SK-N-DZ (cell line): ENCODE results near the gene IL36G.

ENCODE experiments used
- DNase-seq: peaks from one replicate; pipeline ENCODE4 v3.0.0-alpha.2; 2015; ENCODE audit warnings: low spot score
- small RNA-seq, 2 experiments: library from RNA; depleted of rRNA; stranded (forward); fragments of <200 nt; gene quantifications; one replicate each; pipeline ENCODE3, GENCODE V24; 2014

The IL36G gene

DNA sequence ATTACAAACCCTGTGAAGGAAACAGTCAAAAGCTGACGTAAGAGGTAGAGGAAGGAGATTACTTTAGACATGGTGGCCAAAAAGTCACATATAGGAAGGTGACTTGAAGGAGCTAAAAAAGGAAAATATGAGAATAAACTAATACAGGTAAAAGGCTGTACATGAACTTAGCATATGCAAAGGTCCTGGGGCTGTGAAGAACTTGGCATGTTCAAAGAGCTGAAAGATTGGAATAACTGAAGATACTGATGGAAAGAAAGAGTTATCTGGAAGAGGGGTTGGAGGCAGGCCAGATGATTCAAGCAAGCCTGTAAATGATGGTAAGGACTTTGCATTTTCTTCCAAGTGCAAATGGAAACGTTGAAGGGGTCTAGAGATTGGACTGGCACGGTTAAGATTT, 40.7 kb downstream of the IL36G start:
- DNase-seq = no peak

DNA sequence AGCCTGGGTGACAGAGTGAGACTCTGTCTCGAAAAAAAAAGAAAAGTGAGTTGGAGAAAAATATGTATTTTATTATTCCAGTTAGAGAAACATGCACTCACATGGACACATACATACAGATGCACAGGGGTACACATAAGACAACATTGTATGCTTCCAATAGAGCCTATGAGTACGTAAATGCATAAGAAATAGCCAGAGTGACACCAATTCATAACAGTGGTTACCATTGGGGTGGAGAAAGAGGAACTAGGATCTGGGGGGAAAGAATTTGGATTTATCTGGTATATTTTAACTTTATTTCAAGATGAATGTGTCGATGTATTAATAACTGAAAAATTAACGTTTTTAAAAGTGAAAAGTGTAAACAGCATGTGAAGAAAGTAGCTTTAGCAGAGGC, 43.5 kb downstream of the IL36G start:
- DNase-seq = no peak

DNA sequence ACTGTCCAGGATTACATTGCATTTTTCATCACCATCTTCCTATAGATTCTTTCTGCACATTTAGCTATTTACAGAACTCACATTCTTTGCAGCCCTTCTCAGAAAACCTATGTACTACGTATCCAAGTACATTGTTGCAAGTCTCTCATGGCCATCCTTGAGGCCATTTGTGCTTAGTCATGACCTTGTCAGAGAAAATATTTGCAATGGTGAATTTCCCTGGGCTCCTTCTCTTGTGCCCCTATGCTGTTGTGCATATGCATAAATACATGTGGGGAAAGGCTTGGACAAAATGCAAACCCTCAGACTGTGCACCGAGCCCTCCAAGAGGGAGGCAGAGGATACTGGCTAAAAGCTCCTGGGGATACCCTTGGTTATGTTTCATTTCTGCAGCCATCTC, 47.0 kb downstream of the IL36G start:
- DNase-seq = no peak

DNA sequence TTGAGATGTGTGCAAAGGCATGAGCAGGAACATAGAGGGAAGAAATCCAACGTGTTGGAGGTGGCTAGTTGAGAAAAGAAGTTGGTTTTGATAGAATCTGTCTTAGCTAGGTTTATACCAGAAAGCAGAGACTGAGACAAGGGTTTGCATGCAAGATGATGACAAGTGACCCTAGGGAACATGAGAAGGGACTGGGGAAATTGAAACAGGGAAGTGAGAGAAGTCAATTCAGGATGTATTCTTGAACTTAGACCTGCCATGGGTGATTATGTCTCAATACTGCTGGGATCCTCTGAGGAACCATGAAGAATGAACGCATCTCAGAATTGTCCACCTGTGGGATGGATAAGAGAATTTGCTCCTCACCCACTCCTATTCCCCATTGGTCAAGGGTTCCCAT, 47.9 kb downstream of the IL36G start:
- no peak for DNase-seq

DNA sequence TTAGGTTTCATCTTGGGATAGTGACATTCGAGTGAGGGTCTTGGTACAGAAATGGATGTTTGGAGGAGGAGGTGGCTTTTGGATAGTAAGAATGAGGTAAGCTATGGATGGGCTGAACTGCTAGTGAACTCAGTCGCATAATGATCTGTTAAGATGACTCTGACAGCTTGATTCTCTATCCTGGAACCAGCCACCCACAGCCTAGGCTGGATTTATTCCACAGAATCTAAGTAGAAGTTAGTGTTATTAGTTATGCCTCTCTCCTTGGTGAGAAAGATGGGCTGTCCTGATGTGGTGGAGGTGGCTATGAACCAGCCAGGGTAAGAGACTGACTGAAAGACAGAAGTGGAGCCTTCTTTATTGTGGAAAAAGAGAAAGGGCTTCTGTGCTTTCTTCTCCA, 49.9 kb downstream of the IL36G start:
- no peak for DNase-seq

DNA sequence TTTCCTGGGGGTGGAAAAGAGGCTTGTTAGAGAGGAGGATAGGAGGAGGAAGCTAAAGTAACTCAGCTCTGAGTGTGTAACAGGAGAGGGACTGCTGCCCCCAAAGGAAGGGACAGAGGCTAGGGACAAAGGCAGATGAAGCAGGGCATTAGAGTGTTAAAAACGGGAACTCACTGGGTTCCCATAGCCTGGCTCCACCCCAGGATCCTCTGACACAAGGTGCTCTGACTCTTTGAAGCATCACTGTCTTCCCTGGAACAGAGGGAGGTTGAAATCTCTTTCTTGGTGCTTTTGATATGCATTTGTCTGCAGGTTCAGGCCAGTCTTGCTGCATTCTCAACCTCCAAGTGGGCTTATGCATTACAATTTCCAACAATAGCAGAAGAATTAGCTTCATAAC, 50.3 kb downstream of the IL36G start:
- no peak for DNase-seq

DNA sequence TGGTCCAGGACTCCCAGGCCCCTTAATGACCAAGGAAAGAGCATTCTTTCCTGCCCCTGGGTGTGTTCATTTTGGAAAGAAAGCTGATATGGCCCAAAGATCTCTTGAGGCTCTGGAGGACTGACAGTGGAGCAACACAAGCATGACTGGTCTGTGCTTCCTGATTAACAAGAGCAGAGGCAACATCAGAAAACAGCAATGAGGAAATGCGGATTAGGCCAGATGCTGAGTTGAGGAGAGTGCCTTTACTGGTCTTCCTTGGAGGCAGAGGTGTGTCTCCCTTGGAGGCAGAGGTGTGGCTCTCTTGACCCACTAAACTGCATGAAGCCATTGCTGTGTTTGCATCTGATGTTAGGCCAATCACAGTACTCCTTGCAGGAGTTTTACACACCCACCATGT, 54.9 kb downstream of the IL36G start:
- DNase-seq = no peak

DNA sequence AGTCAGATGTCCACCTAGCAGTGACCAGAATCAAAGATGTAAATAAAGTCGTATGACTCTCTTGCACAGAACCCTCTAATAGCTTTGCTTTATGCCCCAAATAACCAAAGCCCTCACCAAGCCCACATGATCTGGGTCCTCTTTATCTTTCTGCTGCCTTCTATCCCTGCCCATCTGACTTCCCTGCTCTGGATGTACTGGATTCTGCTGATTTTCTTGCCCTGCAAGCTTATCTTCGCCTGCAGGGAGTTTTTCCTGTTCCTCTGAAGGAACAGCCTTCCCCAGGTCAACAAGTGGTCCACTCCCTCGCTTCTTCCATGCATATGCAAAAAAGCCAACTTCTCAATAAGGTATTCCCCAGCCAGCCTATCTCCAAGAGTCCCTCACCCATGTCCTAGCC, 56.2 kb downstream of the IL36G start:
- DNase-seq = no peak

Small RNA genes lying within 50 kb of the gene (small RNA-seq; reads per million reads assigned to genes)
- 0 reads per million in 2 experiments for gene HMGN2P23
